Measurements from ENCODE around the gene LIG4.

LIG4 gene

DNA sequence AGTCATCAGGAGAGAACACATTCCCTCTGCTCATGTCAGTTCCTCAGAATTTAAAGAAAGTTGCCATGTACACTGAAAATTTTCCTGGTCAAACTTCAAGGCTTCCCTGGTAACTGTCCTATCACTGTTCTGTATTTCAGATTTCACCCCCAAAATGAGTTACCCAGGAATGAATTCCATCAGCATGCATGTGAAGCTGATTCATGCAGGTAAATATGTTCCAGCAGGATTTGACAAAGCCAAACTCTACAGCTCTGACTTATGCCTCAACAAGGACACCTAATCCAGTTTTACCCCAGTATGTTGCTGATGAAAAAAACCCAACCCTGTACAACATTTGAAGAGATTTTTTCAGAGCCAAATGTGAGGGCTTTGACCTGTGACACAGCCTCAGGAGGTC lies 21.5 kb downstream of the LIG4 start:
- no peak for DNase-seq

DNA sequence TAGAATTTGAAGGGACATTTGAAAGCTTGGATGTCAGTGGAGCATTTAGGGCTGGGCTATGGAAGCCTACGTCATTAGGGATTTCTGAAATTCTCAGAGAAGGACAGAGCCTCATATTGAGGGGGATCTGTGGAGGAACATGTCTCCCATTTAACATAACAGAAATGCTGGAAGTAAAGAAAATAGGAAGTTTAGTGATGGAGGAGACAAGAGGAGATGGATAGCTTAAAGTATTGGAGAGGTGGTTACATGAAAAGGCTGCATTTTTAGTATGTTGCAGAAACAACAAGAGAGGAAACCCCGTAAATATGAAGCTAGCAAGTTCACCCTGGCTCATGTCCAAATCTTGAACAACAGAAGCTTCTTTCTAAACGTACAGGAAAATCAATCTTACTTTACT lies 24.4 kb downstream of the LIG4 start:
- DNase-seq = no peak

DNA sequence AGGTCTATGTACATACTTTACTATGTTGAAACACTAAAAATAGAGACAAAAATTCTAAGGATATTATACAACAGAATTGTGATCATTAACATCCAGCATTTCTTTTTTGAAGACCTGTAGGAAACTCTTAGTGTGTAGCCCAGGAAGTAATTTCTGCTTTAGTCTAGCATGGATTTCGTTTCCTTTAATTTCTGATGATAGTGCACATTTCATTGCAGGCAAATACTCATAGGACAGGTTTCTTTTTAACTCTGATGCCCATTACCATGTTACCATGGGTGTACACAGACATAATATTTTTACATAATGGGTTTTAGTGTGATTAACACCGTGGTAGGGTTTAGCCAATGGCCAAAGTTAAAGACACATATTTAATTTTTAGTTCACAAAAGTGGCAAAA lies 27.1 kb downstream of the LIG4 start:
- no peak for DNase-seq

DNA sequence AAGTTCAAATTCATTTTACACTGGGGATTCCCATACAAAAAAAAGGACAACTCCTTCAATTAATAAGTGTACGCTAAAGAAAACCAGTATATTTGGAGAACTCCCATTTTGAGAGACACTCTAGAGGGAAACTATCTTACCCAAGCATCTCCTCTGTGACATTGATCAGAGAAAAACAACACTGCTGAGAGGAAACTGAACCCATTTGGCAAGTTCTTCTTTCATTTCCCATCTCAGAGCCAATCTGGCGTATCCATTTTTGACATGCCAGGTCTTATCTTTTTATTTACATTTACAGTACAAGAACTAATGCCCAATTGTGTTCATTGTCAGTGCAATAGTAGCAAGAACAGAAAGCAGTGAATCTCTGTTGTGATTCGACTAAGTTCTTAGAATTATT lies 30.1 kb downstream of the LIG4 start:
- DNase-seq = no peak

DNA sequence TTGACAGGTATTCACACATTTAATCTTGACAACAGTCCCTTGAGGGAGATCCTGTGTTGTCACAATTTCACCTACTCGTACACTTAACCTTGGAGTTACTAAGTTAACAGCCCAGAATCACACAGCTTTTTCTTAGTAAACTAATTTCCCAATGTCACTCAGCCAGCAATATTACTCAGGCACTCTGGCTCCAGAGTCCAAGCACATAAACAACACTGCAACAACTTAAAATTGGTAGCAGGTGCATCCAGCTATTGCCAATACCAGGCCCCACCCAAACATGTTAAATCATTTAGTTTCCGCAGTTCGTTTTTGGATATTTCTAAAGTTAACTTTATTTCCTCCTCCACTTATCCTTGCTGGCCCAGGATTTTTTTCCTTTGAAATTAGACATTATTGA lies 32.7 kb downstream of the LIG4 start:
- DNase-seq = no peak

DNA sequence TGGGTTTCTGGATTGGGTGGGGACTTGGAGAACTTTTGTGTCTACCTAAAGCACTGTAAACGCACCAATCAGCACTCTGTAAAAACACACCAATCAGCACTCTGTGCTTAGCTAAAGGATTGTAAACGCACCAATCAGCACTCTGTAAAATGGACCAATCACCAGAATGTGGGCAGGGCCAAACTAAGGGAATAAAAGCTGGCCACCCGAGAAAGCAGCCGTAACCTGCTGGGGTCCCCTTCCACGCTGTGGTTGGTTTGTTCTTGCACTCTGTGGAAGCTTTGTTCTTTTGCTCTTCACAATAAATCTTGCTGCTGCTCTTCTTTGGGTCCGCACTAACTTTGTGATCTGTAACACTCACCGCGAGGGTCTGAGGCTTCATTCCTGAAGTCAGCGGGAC lies 37.3 kb downstream of the LIG4 start:
- DNase-seq = no peak

DNA sequence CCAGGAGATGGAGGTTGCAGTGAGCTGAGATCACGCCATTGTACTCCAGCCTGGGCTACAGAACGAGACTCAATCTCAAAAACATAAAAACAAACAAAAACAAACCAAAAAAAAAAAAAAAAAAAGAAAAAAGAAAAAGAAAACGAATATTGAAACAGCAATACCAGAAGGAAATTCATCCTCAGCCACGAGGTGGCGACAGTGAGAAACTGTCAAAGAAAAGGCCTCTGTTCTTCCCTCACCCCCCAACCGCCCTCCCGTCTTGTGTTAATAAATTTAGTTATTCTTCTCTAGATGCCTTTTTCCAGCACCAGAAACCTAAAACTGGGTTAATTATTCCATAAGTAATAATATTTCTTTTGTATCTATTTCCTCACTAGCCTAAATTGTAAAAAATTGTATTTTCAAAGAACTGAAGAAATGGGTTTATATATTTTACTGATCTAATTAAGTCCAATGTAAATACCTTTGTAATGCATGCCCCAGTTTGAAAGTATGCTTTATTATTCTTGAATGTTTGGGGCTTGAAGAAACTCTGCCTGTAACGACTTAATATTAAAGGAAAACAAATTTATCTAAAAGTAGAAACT lies 38.6 kb downstream of the LIG4 start:
- DNase-seq = no peak

DNA sequence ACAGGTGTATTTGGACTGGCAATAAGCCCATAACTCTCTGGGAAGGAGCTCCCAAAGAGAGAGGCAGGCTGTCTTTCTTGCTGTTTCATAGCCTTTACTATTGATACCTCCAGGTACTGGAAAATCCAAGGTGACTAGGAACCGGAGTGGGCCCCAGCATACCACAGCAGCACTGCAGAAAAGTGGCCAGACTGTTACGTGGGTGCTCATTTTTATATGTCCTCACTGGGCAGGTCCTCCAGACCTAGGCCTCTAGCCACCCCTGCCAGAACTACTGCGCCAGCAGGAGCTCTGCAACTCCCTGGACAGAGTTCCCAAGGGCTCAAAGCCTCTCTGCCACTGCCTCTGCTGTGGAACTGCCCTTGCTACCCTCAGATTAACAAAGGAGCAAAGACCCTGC lies 46.4 kb downstream of the LIG4 start:
- no peak for DNase-seq

DNA sequence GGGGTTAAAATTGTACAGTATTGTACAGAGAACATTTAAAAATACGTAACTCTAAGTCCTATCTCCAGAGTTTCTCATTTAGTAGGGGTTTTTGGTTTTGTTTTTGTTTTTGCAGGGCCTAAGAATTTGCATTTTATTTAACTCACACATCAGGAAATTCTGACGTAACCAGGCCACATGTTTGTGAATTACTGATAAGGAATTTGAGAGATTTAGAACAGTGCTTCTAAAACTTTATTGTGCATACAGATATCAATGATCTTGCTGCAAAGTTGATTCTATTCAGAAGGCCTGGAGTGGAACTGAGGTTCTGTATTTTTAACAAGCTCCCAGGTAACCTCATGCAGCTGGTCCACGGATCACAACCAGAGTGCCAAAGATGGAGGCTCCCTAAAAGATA lies 49.3 kb downstream of the LIG4 start:
- no peak for DNase-seq

DNA sequence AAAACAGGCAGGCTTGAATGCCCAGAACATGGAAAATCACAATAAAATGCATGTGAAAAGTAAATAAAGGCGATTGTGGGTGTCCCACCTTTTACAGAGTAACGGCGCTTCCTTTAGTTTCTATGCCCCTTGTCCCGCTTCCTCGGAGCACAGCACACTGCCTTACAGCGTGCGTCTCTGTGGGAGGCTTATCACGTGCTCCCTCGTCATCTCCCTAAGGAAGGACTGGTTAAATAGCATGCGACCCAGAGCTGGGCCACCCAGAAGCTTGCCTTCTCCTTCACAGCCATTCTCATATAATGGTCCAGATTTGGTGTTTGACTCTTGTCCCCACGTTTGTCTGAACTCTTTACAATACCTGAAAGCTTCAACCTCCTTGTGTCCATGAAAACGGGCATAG lies 56.6 kb downstream of the LIG4 start:
- no peak for DNase-seq

Data from cortex of kidney (tissue), 1 donor.